Hepatocyte (in vitro differentiated cells): Measurements from ENCODE around the gene KIAA1549.

Source experiments
- CTCF ChIP-seq: fragments of 200-600 bp; sonication (generic); IDR thresholded peaks from 2 replicates; pipeline ENCODE4 v1.5.1; 2016; ENCODE audit warnings: antibody characterized with exemption, mild to moderate bottlenecking; ENCODE audit not compliant: poor library complexity
- EZH2 ChIP-seq: fragments of 200-600 bp; sonication (generic); IDR thresholded peaks from 2 replicates; pipeline ENCODE4 v1.6.1; 2016; ENCODE audit warnings: antibody characterized with exemption, mild to moderate bottlenecking, borderline replicate concordance

GRCh38 chr7:138903859-138904435, 77.2 kb downstream of the KIAA1549 start:
- TF ChIP-seq CTCF: no peak
- no peak for TF ChIP-seq EZH2
